Nephron (organoid): ENCODE measurements around the gene MASP2.
"Not testable (repeated sequence)": the region's sequence is repeated elsewhere in the genome, so short reads cannot be mapped to it uniquely, and the experiment has no call there.

Experiments used
- H3K27ac Mint-ChIP-seq, 3 experiments: 2 replicates each; pipeline ENCODE4 v1.8.0; 2020; ENCODE audit warnings: mixed read lengths in 3 of 3, mild to moderate bottlenecking in 2 of 3, moderate library complexity in 1 of 3
- H3K27me3 Mint-ChIP-seq: 2 replicates; pipeline ENCODE4 v1.8.0; 2021; ENCODE audit warnings: low read depth, mild to moderate bottlenecking, moderate library complexity, mixed read lengths
- H3K36me3 Mint-ChIP-seq: 2 replicates; pipeline ENCODE4 v1.8.0; 2020; ENCODE audit warnings: low read depth, mixed read lengths
- H3K4me1 Mint-ChIP-seq: 2 replicates; pipeline ENCODE4 v1.8.0; 2020; ENCODE audit warnings: mixed read lengths
- H3K4me3 Mint-ChIP-seq, 3 experiments: 2 replicates each; pipeline ENCODE4 v1.8.0; 2020; ENCODE audit warnings: mild to moderate bottlenecking in 3 of 3, mixed read lengths in 3 of 3, moderate library complexity in 2 of 3
- H3K9me3 Mint-ChIP-seq: 2 replicates; pipeline ENCODE4 v1.8.0; 2020; ENCODE audit warnings: mixed read lengths
- TF ChIP-seq, protein P1 (sequence below), 3 experiments: fragments of 200-600 bp; sonication (generic); IDR thresholded peaks; one replicate each; pipeline ENCODE4 v1.5.0; 2021; ENCODE audit warnings: antibody characterized with exemption in 3 of 3; ENCODE audit not compliant: unreplicated experiment in 3 of 3

MASP2 gene

DNA sequence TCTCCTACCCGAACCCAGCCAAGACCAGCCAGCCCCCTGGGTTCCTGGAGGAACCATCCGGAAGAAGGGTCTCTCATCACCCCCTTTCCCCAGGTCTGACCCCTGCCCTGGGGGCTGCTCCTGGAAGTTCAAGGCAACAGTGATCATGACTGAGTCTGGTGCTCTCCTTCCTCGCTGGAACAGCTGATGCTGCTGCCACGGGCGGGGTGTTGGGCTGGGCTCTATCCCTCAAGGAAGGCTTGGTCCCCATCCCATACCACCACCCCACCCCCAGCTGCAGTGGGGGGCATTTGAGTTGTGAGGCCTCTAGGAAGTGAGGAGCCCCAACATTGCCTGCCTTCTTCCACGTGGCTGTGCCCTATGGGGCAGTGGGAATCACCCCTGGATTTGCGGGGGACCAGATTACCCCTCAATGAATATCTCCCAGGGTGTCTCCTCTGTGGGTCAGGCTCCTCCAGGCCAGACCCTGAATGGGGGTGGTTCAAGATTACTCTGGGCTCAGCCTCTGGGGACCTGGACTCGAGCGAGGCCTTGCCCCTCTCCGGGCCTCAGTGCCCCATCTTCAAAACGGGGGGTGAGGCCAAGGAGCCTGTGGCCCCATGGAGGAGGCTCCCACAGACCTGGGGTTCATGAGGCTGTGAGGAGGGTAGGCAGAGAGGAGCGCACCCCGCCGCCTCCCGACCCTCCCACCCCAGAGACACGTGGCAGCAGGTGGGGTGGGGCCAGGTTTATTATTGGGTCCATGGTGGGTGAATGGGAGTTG, 2.8 kb downstream of the MASP2 start:
- H3K9me3 Mint-ChIP-seq, result no peaks in the 10 kb centered on the region
- no peak overlapping the region for H3K4me3 Mint-ChIP-seq
- TF ChIP-seq, protein P1, sequence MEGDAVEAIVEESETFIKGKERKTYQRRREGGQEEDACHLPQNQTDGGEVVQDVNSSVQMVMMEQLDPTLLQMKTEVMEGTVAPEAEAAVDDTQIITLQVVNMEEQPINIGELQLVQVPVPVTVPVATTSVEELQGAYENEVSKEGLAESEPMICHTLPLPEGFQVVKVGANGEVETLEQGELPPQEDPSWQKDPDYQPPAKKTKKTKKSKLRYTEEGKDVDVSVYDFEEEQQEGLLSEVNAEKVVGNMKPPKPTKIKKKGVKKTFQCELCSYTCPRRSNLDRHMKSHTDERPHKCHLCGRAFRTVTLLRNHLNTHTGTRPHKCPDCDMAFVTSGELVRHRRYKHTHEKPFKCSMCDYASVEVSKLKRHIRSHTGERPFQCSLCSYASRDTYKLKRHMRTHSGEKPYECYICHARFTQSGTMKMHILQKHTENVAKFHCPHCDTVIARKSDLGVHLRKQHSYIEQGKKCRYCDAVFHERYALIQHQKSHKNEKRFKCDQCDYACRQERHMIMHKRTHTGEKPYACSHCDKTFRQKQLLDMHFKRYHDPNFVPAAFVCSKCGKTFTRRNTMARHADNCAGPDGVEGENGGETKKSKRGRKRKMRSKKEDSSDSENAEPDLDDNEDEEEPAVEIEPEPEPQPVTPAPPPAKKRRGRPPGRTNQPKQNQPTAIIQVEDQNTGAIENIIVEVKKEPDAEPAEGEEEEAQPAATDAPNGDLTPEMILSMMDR (IDR thresholded peaks at IDR 0.05; ENCODE audit: unreplicated experiment in 3 of 3), result no peak
- peaks cover 3% of the 10 kb centered on the region for H3K27me3 Mint-ChIP-seq
- H3K4me1 Mint-ChIP-seq, result no peaks in the 10 kb centered on the region
- no peaks in the 10 kb centered on the region for H3K36me3 Mint-ChIP-seq
- no peak overlapping the region for H3K27ac Mint-ChIP-seq

DNA sequence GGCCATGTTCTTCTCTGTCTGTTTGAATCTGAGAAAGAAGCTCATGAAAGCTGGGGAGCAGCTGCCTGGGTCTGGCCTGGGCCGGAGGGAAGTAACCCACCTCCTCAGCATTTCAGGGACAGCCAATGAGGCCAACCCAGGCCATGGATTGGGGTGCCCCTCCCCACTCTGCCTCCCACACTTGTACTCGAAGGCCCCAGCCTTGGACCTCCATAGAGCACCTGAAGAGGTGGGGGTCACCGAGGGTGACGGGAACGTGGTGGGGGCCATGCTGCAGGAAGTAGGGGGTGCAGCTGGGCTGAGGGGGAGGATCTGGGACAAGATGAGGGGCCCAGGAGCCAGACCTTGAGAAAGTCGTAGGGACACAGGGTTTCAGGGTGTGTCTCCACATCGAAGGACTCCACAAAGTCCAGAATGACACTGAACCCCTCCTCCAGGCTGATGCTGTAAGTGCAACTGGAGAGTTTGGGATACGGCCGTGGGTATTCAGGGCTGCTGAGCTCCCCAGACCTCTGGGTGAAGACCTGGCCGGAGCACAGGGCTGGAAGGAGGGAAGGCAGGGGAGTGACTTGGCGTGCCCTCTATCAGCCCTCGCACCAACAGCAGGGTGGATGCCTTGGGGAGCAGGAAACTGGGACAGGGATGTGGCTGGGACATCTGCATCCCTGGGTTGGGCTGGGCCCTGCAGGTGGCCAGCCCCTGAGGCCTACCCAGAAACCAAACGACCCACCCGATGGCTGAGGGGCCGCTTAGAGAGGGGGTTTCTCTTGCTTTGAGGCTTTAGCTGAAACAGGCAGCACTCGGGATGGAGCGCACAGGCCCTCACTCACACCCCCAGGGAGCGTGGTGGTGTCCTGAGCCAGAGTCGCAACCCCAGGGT, 3.8 kb downstream of the MASP2 start:
- Mint-ChIP-seq H3K4me1 (no peaks in the 10 kb centered on the region), H3K27ac (no peak overlapping the region), H3K4me3 (no peak overlapping the region), H3K9me3 (no peaks in the 10 kb centered on the region), H3K36me3 (no peaks in the 10 kb centered on the region), H3K27me3 (peaks cover 3% of the 10 kb centered on the region)
- TF ChIP-seq, protein P1 (IDR thresholded peaks at IDR 0.05; ENCODE audit: unreplicated experiment in 3 of 3), result no peak

DNA sequence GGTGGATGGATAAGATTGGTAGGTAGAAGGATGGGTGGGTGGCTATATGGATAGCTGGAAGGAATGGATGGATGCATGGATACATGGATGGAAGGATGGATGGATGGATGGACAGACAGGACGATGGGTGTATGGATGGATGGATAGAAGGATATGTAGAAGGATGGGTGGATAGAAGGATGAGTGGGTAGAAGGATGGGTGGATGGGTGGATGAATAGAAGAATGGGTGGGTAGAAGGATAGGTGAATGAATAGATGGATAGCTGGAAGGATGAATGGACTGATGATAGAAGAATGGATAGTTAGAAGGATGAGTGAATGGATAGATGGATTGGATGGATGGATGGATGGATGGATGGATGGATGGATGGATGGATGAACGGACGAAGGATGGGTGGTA, 5.0 kb downstream of the MASP2 start:
- no peaks in the 10 kb centered on the region for H3K9me3 Mint-ChIP-seq
- no peak overlapping the region for H3K27ac Mint-ChIP-seq
- peaks cover 12% of the 10 kb centered on the region for H3K27me3 Mint-ChIP-seq
- TF ChIP-seq, protein P1 (IDR thresholded peaks at IDR 0.05; ENCODE audit: unreplicated experiment in 3 of 3), result no peak
- H3K4me3 Mint-ChIP-seq, result no peak overlapping the region
- peaks cover 7% of the 10 kb centered on the region for H3K4me1 Mint-ChIP-seq
- H3K36me3 Mint-ChIP-seq, result no peaks in the 10 kb centered on the region

DNA sequence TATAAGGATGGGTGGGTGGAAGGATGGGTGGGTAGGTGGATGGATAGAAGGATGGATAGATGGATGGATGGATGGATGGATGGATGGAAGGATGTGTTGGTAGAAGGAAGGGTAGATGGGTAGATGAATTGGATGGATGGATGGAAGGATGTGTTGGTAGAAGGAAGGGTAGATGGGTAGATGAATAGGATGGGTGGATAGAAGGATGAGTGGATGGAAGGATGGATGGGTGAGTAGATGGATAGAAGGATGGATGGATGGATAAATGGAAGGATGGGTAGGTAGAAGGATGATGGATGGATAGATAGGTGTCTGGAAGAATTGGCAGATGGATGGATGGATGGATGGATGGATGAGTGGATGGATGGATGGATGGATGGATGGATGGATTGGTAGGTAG, 6.0 kb downstream of the MASP2 start:
- no peaks in the 10 kb centered on the region for H3K9me3 Mint-ChIP-seq
- no peak overlapping the region for H3K4me3 Mint-ChIP-seq
- peaks cover 7% of the 10 kb centered on the region for H3K4me1 Mint-ChIP-seq
- no peaks in the 10 kb centered on the region for H3K36me3 Mint-ChIP-seq
- peaks cover 12% of the 10 kb centered on the region for H3K27me3 Mint-ChIP-seq
- TF ChIP-seq, protein P1 (IDR thresholded peaks at IDR 0.05; ENCODE audit: unreplicated experiment in 3 of 3), result no peak
- no peak overlapping the region for H3K27ac Mint-ChIP-seq

DNA sequence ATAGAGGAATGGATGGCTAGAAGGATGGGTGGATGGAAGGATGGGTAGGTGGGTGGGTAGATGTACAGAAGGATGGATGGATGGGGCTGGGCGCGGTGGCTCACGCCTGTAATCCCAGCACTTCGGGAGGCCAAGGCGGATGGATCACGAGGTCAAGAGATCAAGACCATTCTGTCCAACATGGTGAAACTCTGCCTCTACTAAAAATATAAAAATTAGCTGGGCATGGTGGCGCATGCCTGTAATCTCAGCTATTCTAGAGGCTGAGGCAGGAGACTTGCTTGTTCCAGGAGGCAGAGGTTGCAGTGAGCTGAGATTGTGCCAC, 7.0 kb downstream of the MASP2 start:
- not testable (repeated sequence) for H3K27ac Mint-ChIP-seq, H3K36me3 Mint-ChIP-seq, H3K9me3 Mint-ChIP-seq, H3K4me3 Mint-ChIP-seq, H3K4me1 Mint-ChIP-seq
- H3K27me3 Mint-ChIP-seq, result peaks cover 12% of the 10 kb centered on the region

DNA sequence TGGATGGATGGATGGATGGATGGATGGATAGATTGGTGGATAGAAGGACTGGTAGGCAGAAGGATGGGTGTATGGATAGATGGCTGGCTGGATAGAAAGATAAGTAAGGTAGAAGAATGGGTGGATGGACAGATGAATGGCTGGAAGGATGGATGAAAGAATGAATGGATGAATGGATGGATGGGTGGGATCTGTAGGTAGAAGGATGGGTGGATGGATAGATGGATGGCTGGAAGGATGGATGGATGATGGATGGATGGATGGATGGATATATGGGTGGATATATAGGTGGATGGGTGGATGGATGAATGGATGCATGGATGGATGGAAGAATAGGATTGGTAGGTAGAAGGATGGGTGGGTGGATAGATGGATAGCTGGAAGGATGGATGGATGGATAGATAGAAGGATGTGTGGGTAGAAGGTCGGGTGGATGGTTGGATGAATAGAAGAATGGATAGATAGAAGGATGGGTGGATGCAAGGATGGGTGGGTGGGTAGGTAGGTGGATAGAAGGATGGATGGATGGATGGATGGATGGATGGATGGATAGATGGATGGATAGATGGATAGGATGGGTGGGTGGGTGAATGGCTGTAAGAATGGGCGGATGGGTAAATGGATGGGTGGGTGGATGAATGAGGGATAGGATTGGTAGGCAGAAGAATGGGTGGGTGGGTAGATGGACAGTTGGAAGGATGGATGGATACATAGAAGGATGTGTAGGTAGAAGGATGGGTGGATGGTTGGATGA, 7.5 kb downstream of the MASP2 start:
- H3K4me1 Mint-ChIP-seq, result peaks cover 7% of the 10 kb centered on the region
- H3K4me3 Mint-ChIP-seq, result no peak overlapping the region
- TF ChIP-seq, protein P1 (IDR thresholded peaks at IDR 0.05; ENCODE audit: unreplicated experiment in 3 of 3), result no peak
- H3K36me3 Mint-ChIP-seq, result no peaks in the 10 kb centered on the region
- no peaks in the 10 kb centered on the region for H3K9me3 Mint-ChIP-seq
- H3K27me3 Mint-ChIP-seq, result peaks cover 9% of the 10 kb centered on the region
- no peak overlapping the region for H3K27ac Mint-ChIP-seq
